Measurements from ENCODE around the gene RITA1. TPM values are rescaled to one million over a fixed set of nuclear protein-coding genes. Genes with fewer than 3 reads are reported as not detected.

RITA1 gene
- polyA plus RNA-seq, 3 donors = 13.3 to 17.2 (median 13.5) TPM

DNA sequence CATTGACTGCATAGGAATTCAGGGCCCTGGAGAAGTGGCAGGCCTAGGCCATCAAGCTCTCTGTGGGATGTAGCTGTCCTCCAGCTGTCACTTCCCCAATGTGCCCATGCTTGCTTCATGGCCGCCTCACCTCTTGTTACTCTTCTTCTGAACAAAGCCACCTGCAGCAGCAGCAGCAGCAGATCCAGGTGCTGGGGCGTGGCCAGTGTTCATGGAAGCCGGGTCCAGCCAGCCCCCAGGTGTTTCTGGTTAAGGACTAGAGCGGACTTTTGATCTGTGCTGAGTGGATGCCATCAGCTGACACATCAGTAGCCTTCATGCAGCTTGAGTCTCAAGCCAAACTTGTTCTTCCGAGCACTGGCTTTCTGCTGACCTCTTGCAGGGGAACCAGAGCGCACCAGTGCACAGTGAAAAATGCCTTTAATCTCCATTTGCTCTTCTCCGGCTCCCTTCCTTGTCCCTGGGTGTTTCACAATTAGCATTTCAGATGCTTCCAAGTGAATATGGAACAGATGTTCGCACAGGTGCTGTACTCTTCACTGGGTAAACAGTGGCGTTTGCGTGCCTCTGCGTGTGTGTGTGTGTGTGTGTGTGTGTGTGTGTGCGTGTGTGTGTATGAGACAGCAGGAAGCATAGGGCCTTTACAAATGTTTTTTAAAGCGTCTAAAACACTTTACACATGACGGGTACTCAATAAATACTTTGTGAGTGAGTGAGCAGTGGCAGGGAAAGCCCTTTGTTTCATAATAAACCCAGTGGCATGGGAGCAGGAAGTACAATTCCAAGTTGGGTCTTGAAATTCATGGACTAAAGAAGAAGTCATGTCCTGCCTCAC, 55.9 kb downstream of the RITA1 start:
- no peak for DNase-seq (ENCODE audit: low read depth in 3 of 3, low spot score in 2 of 3)

Other genes with a start within 250 kb of the RITA1 start
- 10 to 100 TPM in 1 of 3 donors, 1 to 10 TPM in 2; 7.6 to 10.0 (median 9.6) TPM for gene OAS3, start 247.2 kb upstream of the RITA1 start, polyA plus RNA-seq (ENCODE audit: insufficient read length in 3 of 3)
- gene OAS2, start 207.2 kb upstream of the RITA1 start, polyA plus RNA-seq (ENCODE audit: insufficient read length in 3 of 3) = 1 to 10 TPM; 7.7 to 9.9 (median 9.6) TPM
- gene DTX1, start 129.0 kb upstream of the RITA1 start, polyA plus RNA-seq (ENCODE audit: insufficient read length in 3 of 3) = 10 to 100 TPM; 10.3 to 11.0 (median 10.3) TPM
- gene RASAL1, start 50.0 kb upstream of the RITA1 start, polyA plus RNA-seq (ENCODE audit: insufficient read length in 3 of 3) = 1 to 10 TPM; 6.1 to 8.3 (median 7.6) TPM
- 1 to 10 TPM in 2 of 3 donors, under 1 TPM in 1; 0.83 to 1.2 (median 1.1) TPM for gene CFAP73, start 36.0 kb upstream of the RITA1 start, polyA plus RNA-seq (ENCODE audit: insufficient read length in 3 of 3)
- gene DDX54, start 243 bp upstream of the RITA1 start, polyA plus RNA-seq (ENCODE audit: insufficient read length in 3 of 3) = 10 to 100 TPM; 62.5 to 74.2 (median 64.0) TPM
- 10 to 100 TPM; 22.8 to 26.3 (median 25.5) TPM for gene TPCN1, start 35.7 kb downstream of the RITA1 start, polyA plus RNA-seq (ENCODE audit: insufficient read length in 3 of 3)
- gene SLC8B1, start 149.4 kb downstream of the RITA1 start, polyA plus RNA-seq (ENCODE audit: insufficient read length in 3 of 3) = 10 to 100 TPM; 10.4 to 11.6 (median 10.8) TPM
- gene PLBD2, start 172.9 kb downstream of the RITA1 start, polyA plus RNA-seq (ENCODE audit: insufficient read length in 3 of 3) = 10 to 100 TPM; 15.6 to 19.5 (median 18.3) TPM
- gene SDS, start 218.2 kb downstream of the RITA1 start, polyA plus RNA-seq (ENCODE audit: insufficient read length in 3 of 3) = under 1 TPM in 1 of 3 donors, not detected in 2; 0.22 TPM
- 10 to 100 TPM; 10.7 to 13.1 (median 12.0) TPM for gene SDSL, start 236.7 kb downstream of the RITA1 start, polyA plus RNA-seq (ENCODE audit: insufficient read length in 3 of 3)

All from right renal cortex interstitium (tissue), 3 donors.